ENCODE results near the gene GPR153.

Gene GPR153

DNA sequence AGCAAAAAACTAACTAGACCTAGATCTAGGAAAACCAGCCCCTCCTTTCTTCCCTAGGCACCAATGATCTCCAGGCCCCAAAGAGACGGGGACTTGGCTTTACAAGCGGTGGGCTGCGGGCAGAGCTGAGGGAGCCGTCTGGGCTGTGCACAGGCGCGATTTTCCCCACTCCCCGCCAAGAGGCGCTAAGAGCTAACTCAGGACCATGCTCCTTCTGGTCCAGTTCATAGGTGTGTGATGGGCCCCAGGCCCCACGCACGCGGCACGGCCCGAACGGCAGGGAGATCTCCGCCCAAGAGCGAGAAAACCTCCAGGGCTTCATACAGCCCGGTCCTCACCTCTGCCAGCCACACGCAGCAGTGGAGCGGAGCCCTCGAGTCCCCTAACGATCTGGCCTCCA, 7.5 kb upstream of the GPR153 start:
- no peak for DNase-seq

DNA sequence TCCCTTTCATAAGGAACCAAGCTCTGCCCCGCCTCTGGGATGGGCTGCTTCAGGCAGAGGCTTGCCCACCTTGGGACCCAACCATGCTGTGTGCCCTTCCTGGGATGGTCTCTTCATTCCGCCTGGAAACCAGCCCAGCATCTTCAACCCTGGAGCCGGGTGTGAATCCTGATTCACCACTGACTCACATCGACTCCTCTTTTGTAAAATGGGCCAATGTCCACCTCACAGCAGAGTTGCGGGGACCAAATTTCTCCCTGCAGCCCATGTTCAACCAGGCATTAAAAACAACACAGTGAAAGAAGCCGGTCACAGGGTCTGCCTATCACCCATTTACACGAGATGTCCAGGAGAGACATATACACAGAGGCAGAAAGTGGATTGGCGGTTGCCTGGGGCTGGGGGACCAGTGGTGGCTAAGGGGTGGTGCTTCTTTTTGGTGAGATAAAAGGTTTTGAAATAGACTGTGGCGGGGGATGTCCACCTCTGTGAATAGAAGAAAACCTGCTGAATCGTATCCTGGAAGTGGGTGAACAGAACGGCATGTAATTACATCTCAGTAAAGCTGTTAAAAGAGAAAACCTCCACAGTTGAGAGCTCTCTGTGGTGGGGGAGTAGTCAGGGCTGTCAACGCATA, 6.9 kb upstream of the GPR153 start:
- no peak for DNase-seq

DNA sequence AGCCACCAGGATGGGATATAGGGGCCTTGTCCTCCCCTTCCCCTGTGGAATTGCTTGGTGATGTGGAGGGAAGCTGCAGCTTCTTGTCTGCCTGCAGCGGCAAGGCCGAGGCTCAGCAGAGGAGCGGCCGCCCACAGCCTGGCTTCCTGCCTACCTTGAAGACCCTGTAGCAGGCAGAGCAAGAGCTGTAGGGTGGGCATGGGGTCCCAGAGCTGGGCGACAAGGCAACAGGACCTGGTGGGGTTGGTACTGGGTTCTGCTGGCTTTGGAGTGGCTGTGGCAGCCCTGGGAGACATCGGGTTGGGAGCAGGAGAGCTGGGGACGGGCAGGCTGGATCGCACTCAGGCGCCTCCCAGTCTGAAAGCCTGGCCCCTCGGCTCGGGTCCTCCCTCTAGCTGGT, 5.7 kb upstream of the GPR153 start:
- DNase-seq, result no peak

DNA sequence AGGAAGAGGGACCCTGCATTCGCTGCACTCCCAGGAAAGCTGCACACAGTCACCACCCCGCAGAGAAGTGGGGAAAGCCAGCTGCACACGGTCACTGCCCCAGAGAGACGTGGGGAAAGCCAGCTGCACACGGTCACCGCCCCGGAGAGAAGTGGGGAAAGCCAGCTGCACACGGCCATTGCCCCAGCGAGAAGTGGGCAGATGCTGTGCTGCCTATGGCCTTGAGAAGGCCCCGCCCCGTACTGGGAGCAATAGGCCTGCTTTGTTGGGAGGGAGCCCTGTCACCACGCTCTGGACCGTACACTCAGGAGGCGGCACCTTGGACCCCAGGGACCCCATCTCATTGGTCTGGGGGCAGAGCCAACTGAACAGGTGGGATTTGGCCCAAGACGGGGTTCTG, 4.3 kb upstream of the GPR153 start:
- no peak for DNase-seq

DNA sequence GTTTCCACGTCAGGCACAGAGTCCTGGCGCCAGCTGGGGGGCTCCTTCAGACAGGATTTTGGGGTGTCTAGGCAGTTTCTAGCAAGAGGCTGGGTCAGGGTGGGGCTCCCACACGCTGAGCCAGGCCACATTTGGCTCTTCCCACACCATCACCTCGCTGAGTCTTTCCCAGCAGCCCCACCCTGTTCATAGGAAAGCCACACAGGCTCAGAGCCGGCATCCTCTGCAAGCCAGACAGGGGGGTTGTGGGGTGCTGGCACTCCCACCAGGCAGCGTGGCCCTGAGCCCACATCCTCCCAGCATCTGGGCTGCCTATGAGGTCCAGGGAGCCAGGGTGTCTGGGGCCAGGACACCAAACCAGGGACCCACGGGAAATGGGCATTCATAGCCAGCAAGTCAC, 2.8 kb upstream of the GPR153 start:
- DNase-seq, result no peak

DNA sequence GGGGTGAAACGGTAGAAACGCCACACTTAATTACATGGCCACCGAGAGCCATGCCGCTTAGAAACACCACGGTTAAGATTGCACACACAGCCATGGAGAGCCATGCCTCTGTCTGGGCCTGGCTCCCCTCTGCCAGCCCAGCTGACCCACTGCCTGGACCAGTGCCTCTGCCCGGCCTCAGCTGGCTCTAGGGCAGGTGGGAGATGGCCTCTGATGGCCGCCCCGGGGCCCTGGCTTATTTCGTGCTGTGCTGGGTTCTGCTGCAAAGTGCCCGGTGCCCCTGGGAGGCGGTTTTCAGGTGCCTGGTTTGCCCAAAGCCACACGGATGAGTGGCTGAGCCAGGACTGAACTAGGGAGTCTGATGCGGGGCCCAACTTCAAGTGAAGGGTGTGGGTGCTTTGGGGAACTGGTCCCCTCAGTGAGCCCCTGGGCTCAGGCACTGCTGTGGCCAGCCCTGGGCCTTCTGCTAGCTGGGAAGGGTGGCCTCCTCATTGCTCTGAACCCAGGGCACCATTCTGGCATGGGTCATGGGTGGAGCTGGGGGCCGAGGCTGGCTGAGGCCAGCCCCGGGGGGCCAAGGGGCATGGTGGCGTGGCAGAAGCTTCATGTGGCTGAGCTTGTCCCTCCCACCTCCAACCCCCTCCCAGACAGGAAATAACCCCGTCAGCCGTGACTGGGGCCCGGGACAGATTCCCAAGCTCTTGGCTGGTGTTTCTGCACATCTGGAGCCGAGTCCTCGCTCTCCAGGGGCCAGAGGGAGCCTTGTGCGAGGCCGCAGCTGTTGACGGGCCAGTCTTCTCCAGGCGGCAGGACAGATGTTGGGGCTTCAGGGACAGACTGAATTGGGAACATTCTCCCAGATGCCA, 1.9 kb upstream of the GPR153 start:
- no peak for DNase-seq

DNA sequence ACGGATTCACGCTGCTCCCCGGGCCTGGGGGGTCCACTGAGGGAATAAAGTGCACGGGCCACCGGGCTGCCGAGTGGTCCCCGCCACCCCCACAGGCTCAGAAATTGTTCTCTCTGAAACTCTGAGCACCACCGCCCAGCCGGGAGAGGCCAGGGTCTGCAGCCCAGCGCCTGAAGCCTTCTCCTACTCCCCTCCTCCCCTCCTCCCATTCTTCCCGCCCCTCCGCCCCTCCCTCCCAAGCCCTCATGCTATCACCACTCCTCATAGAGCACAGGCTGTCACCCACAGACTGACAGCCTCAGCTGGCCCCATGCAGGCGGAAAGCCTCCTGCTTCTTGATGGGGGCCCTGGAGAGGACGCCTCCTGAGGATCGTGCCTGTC, 707 bp upstream of the GPR153 start:
- no peak for DNase-seq

DNA sequence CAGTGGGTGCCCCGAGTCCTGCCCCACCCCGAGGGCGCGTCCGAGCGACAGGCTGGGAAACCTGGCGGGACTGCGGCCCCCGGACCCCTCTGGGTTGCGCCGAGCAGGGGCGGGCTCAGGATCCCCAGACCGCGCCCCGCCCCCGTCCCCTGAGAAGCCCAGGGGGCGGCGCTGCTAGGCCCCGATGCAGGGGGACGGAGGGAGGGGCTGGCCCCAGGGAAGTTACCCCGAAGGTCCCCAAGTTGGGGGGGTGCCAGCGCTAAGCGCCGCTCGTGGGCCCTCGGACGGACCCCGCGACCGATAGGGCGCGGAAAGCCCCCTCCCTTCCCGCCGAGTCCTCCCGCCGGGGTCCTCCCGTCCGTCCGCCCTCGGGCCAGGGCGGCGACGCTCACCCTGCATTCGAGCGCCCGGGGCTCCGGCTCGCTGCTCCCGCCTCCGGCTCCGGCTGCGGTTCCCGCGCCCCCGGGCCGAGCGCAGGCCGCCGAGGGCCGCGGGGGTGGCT, 414 bp downstream of the GPR153 start:
- DNase-seq, result peak; percentile 27

DNA sequence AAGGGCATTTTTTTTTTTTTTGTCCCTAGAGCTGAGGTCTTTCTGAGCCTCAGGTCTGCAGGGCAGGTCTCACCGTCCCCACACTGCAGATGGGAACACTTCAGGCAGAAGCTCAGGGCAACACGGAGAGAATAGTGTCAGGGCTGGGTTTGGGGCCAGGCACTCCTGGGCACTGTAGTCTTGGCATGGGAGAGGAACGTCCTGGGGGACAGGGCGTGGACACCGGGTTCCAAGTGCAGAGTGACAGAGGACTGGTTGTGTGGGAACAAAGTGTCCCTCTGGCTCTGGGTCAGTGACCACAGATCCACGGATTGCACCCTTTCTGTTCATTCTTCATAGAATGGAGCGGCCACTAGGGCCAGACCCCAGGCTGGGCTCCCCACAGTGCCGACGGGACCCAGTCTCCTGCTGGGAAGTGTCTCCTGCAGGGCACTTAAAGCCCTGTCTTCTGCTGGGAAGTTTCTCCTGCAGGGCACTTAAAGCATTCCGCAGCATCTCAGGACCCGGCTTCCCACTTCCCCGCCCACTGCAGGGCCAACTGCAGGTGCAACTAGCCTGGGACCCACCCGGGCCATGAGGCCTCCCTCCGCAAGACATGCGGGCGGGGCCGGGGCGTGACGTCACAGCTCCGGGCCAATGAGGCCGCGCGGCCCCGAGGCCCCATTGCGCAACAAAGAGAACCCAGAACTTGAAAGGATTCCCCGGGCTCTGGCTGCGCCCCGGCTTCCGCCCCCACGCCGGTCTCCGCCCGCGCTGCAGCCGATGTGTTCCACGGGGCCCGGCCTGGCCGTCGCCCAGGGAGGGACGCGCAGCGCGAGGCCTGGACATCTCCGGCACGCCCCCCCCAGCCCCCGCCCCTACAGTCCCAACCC, 1.2 kb downstream of the GPR153 start:
- peak; percentile 90 for DNase-seq

DNA sequence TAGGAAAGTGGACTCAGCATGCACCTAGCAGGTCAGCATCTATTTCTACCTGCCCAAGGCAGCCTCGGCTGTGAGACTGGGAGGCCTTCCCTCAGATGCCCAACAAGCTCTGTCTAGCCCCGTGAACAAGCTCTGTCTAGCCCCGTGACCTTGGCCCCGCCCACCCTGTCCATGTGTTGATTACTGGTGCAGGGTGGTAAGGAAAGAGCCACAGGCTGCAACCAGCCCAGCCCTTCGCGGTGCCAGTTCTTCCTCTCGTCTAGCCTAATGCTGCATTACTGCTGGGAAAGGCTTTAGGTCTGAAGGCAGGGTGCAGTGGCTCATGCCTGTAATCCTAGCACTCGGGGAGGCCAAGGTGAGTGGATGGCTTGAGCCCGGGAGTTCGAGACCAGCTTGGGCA, 2.2 kb downstream of the GPR153 start:
- DNase-seq, result no peak

DNA sequence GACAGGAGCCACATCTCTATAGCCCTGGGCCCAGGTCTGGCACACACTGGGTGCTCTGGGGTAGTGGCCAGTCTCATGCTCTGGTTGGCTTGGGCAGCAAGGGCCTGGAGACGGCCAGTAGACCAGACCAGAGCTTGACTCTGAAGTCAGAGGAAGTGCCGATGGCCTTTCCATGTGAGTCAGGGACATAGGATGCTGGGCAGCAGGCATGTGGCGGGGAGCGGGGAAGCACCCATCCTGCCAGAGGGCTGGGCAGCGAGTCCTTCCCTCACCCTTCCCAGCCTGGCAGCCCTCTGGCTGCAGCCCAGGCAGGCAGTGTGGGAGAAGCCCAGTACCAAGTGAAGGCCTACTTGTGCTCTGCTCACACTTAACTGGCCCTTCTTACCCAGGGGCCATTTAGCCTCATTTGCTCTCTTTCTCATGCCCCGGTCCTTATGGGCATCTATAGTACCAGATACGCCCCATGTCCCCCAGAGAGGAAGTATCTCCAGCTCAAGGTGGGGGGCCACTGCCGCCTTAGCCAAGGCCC, 3.3 kb downstream of the GPR153 start:
- no peak for DNase-seq

DNA sequence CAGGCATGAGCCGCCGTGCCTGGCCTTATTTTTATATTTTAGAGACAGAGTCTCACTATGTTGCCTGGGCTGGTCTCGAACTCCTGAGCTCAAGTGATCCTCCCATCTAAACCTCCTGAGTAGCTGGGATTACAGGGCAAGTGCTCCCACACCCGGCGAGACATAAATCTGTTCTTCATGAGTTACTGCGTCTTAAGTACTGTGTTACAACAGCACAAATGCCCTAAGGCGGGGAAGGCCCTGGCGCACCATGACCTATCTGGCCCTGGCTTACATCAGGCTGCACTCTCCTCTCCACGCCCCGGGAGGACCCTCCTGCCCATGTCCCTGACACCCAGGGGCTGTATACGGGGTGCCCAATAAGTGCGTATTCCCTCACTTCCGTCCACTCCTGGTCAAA, 4.3 kb downstream of the GPR153 start:
- DNase-seq, result no peak

DNA sequence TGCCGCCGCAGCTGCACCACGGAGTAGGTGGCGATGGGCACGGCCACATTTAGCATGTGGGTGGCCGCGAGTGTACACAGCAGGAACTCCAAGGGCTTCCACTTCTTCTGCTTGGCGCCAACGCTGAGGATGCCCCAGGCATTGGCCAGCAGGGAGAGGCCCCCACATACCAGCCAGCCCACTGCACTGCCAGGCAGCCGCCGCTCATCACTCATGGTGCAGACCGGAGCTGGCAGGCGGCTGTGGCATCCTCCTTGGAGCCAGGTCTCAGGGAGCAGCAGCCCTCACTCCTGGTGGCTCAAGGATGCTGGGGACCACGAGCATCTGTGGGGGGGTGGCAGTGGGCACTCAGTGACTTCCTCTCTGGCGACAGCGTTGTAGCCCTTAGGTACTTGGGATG, 6.2 kb downstream of the GPR153 start:
- no peak for DNase-seq

DNA sequence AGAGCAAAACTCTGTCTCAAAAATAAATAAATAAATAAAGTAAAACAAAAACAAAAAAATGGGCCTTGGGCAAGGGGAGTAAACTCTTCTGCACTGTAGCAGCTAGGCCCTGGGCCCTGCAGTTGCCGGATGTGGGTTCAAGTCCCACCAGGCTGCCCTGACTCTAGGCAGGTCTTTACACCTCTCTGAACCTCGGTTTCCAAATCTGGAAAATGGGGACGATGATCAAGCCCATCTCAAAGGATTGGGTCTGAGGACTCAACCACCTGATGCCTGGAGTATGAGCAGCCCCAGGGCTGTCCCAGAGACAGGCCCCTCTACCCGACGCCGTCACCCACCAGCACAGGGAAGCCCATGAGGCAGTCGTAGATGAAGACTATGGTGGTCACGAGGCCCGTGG, 7.5 kb downstream of the GPR153 start:
- DNase-seq, result no peak

DNA sequence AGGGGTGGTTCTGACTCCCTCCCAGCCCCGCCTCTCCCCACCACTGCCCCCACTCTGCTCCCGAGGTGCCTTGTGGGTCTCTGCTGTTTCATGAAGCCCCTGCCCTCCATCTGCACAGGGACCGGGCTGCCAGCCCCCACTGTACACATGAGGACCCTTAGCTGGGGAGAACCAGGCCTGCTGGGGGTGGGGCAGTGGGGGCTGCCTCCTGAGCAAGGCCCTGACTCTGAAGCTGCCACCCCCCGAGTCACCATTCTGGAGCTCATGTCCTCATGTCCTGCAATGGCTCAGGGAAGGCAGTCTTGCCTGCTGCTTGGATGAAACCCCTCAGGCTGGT, 8.6 kb downstream of the GPR153 start:
- DNase-seq, result no peak

DNA sequence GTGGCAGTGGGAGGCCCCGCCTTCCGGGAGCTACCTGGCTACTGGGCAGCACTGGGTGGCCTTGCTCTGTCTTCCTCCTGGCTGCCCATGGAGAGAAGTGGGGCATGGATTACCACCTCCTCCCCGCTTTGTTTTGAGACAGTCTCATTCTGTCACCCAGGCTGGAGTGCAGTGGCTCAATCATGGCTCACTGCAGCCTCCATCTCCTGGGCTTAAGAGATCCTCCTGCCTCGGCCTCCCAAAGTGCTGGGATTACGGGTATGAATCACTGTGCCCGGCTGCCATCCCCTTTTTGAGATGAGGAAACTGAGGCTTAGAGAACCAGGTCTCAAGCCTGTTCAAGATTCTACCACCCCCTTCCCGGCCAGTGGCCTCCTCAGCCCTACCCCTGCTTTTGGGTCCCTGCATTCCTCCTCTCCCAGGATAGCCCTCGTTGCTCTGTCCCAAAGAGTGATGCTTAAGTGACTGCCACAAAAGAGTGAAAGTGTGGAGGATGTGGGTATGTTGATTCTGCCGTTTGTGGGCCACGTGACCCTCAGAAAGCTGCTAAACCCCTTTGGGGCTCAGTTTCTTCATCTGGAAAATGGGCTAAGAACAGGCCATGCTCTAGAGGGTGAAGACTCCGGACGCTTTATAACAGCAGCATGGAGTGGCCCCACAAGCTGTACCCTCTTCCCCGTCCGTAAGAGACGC, 9.1 kb downstream of the GPR153 start:
- DNase-seq, result no peak

DNA sequence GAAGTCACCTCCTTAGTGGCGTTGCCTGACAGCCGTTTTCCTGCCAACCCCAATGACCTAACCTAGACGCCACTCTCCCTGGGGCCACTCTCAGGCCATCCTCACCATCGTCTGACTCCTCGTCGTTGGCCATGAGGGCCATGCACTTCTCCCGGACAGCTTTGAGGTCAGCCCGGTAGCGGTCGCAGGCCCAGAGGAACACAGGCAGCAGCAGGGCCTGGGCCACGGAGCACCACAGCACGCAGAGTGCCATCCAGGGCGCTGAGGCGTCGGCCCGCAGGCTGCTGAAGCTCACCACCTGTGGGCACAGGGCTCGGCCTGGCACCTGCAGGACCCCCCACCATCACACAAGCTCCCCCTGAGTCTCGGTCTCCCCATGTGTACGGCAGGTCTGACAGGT, 9.7 kb downstream of the GPR153 start:
- DNase-seq, result no peak

DNA sequence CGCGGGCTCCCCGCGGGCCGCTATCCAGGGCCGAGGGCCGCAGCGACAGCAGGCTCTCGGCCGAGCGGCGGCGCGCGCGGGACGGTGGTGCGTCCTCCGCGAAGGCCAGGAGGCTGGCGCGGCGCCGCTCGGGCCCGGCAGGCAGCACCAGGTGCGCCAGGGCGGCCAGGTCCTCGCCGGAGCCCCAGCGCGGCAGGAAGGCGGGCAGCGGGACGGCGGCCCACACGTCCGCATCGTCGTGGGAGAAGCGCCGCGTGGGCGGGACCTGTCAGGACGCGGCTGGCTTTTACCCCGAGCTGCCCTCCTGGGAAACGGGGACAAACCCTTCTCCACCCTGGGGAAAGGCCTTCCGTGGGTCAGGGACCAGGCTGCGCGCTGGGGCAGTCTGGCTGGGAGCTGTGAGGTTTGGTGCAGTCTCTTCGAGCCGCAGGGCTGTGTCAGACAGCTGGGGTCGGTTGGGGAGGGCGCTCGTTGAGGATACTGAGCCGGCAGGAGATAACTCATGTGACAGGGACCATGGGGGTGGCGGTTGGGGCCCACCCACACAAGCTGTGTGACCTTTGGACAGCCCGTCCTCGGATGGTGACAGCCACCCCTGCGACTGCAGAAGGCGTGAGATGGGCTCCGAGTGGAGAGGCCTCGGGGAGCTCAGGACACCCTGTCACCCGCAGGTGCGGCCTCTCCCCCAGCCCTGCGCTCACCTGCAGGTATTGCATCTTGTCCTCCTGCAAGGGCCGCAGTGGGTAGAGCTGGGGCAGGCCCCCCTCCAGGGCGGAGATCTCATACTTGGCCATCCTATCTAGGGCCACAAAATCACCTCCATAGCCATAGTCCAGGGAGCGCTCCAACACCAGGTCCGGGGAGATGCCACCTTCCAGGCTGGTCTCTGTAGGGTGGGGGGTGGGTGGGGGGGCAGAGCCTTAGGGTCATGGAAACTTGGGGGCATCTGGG, 10.9 kb downstream of the GPR153 start:
- no peak for DNase-seq

DNA sequence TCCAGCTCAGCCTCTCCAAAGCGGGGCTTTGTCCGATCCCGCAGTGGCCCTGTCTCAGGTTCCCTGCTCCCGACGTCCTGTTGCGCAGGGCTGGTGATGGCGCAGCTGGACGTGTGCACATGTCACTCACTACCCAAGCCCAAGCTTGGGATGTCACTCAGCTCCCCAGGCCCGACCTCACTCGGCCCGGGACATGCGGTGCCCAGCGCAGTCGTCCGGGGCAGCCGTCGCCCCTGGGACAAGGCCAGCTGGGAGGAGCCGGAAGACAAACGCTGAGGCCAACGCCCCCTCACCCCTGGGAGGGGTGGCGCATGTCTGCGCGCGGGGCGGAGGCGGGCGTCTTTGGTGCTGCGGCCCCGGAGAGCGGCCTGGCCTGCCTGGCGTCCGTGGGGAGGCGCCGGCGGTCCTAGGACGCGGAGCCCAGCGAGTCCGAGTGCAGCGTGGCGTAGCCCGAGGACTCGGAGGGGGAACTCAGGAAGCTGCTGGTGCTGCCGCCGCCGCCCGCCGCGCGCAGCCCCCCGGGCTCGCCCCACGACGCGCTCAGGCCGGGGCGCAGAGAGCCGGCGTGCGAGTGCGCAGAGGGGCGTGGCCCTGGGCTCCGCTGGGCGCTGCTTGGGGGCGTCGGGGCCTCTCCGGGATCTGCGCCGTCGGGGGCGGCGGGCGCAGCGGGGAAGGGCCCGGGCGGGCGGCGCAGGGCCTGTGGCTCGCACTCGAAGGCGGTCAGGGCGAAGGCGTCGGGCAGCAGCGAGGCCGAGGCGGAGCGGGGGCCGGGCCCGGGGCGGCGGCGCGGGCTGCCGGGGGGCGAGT, 11.8 kb downstream of the GPR153 start:
- no peak for DNase-seq

DNA sequence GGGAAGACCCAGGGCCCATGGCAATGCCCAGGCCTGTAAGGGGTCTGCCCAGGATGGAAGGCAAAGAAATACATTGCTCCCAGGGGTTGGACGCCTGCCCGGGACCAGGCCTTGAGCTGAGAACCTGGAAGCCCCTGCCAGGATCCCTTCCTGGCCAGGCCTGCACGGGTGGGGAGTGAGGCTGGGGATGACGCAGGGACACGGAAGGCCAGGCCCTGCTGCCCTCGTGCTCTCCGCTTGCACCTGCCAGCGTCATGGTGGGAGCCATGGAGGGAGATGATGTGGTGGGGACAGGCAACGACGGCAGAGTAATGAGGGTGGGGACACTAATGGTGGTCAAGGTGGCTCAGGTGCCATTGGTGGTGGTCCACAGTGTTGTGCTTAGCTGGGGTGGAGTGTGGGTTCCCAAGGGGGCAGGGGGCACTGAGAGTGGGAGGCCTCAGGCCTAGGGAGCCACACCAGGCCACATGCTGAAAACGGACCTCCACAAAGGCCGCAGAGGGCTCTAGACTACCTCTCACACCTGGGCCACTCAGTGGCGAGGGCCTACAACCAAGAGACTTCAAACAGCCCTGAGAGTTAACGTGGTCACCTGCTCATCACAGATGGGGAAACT, 12.6 kb downstream of the GPR153 start:
- DNase-seq, result no peak
